Renal cortex interstitium (tissue), 15 donors: Measurements from ENCODE around the gene PRDX6. TPM values are rescaled to one million over a fixed set of nuclear protein-coding genes. Genes with fewer than 3 reads are reported as not detected.
A peak's percentile ranks its signal among the peaks of the same experiment; 100 is the strongest.

Experiments used
- DNase-seq, 11 donors: peaks; one replicate each; pipeline ENCODE4 v3.0.0-alpha.2; 2013; ENCODE audit warnings: low read depth in 9 of 11, low spot score in 4 of 11; ENCODE audit errors: extremely low read depth in 1 of 11
- long read RNA-seq, 16 experiments: transcript quantifications; one replicate each; lab custom pipeline, GENCODE V29; 2026
- polyA plus RNA-seq, 3 donors: library from polyadenylated mRNA; unstranded; fragments of 120-200 nt; gene quantifications; one replicate each; pipeline ENCODE4 v1.2.1, GENCODE V29; 2013; ENCODE audit not compliant: insufficient read length in 3 of 3

Gene PRDX6
- polyA plus RNA-seq: 100 to 1,000 TPM; 330 to 381 (median 332) TPM
- long read RNA-seq, donor 1, transcript PRDX6-201 (5 exons, 1,751 nt): major isoform, 98 of 171 reads
- long read RNA-seq, donor 1, transcript PRDX6-202 (2 exons, 809 nt): minor isoform, 7 of 171 reads
- long read RNA-seq, donor 1, transcript PRDX6-203 (4 exons, 859 nt): minor isoform, 6 of 171 reads
- long read RNA-seq, donor 1, partial matches to known transcripts: 60 of 171 reads
- long read RNA-seq, donor 1, other reads (novel, unspliced or antisense): 0 of 171 reads
- long read RNA-seq, donor 2, transcript PRDX6-201 (5 exons, 1,751 nt): major isoform, 103 of 243 reads
- long read RNA-seq, donor 2, transcript PRDX6-203 (4 exons, 859 nt): minor isoform, 6 of 243 reads
- long read RNA-seq, donor 2, partial matches to known transcripts: 132 of 243 reads
- long read RNA-seq, donor 2, other reads (novel, unspliced or antisense): 0 of 243 reads
- long read RNA-seq, donor 3, transcript PRDX6-203 (4 exons, 859 nt): minor isoform, 8 of 283 reads
- long read RNA-seq, donor 3, transcript PRDX6-202 (2 exons, 809 nt): minor isoform, 5 of 283 reads
- long read RNA-seq, donor 3, transcript PRDX6-201 (5 exons, 1,751 nt): major isoform, 196 of 283 reads
- long read RNA-seq, donor 3, partial matches to known transcripts: 58 of 283 reads
- long read RNA-seq, donor 3, other reads (novel, unspliced or antisense): 16 of 283 reads
- long read RNA-seq, donor 4, transcript PRDX6-201 (5 exons, 1,751 nt): major isoform, 118 of 170 reads
- long read RNA-seq, donor 4, transcript PRDX6-203 (4 exons, 859 nt): minor isoform, 6 of 170 reads
- long read RNA-seq, donor 4, partial matches to known transcripts: 40 of 170 reads
- long read RNA-seq, donor 4, other reads (novel, unspliced or antisense): 6 of 170 reads
- long read RNA-seq, donor 5: 0 reads
- long read RNA-seq, donor 6, transcript PRDX6-203 (4 exons, 859 nt): minor isoform, 6 of 232 reads
- long read RNA-seq, donor 6, transcript PRDX6-201 (5 exons, 1,751 nt): major isoform, 138 of 232 reads
- long read RNA-seq, donor 6, partial matches to known transcripts: 67 of 232 reads
- long read RNA-seq, donor 6, other reads (novel, unspliced or antisense): 19 of 232 reads
- long read RNA-seq, donor 7, transcript PRDX6-203 (4 exons, 859 nt): minor isoform, 5 of 230 reads
- long read RNA-seq, donor 7, transcript PRDX6-201 (5 exons, 1,751 nt): major isoform, 166 of 230 reads
- long read RNA-seq, donor 7, transcript PRDX6-202 (2 exons, 809 nt): minor isoform, 6 of 230 reads
- long read RNA-seq, donor 7, partial matches to known transcripts: 43 of 230 reads
- long read RNA-seq, donor 7, other reads (novel, unspliced or antisense): 10 of 230 reads
- long read RNA-seq, donor 8, transcript PRDX6-203 (4 exons, 859 nt): minor isoform, 8 of 402 reads
- long read RNA-seq, donor 8, transcript PRDX6-202 (2 exons, 809 nt): minor isoform, 10 of 402 reads
- long read RNA-seq, donor 8, transcript PRDX6-201 (5 exons, 1,751 nt): major isoform, 260 of 402 reads
- long read RNA-seq, donor 8, partial matches to known transcripts: 108 of 402 reads
- long read RNA-seq, donor 8, other reads (novel, unspliced or antisense): 16 of 402 reads
- long read RNA-seq, donor 9, transcript PRDX6-203 (4 exons, 859 nt): minor isoform, 5 of 181 reads
- long read RNA-seq, donor 9, transcript PRDX6-201 (5 exons, 1,751 nt): major isoform, 127 of 181 reads
- long read RNA-seq, donor 9, partial matches to known transcripts: 40 of 181 reads
- long read RNA-seq, donor 9, other reads (novel, unspliced or antisense): 6 of 181 reads
- long read RNA-seq, donor 10, transcript PRDX6-203 (4 exons, 859 nt): minor isoform, 5 of 246 reads
- long read RNA-seq, donor 10, transcript PRDX6-201 (5 exons, 1,751 nt): major isoform, 153 of 246 reads
- long read RNA-seq, donor 10, partial matches to known transcripts: 78 of 246 reads
- long read RNA-seq, donor 10, other reads (novel, unspliced or antisense): 8 of 246 reads
- long read RNA-seq, donor 11, transcript PRDX6-201 (5 exons, 1,751 nt): major isoform, 96 of 115 reads
- long read RNA-seq, donor 11, partial matches to known transcripts: 16 of 115 reads
- long read RNA-seq, donor 11, other reads (novel, unspliced or antisense): 0 of 115 reads
- long read RNA-seq, donor 12, transcript PRDX6-201 (5 exons, 1,751 nt): major isoform, 56 of 87 reads
- long read RNA-seq, donor 12, partial matches to known transcripts: 27 of 87 reads
- long read RNA-seq, donor 12, other reads (novel, unspliced or antisense): 0 of 87 reads
- long read RNA-seq, donor 13, transcript PRDX6-203 (4 exons, 859 nt): minor isoform, 27 of 376 reads
- long read RNA-seq, donor 13, transcript PRDX6-201 (5 exons, 1,751 nt): major isoform, 218 of 376 reads
- long read RNA-seq, donor 13, partial matches to known transcripts: 118 of 376 reads
- long read RNA-seq, donor 13, other reads (novel, unspliced or antisense): 11 of 376 reads
- long read RNA-seq, donor 14, transcript PRDX6-201 (5 exons, 1,751 nt): major isoform, 122 of 153 reads
- long read RNA-seq, donor 14, transcript PRDX6-203 (4 exons, 859 nt): minor isoform, 7 of 153 reads
- long read RNA-seq, donor 14, partial matches to known transcripts: 22 of 153 reads
- long read RNA-seq, donor 14, other reads (novel, unspliced or antisense): 0 of 153 reads
- long read RNA-seq, donor 15, transcript PRDX6-201 (5 exons, 1,751 nt): major isoform, 77 of 105 reads
- long read RNA-seq, donor 15, partial matches to known transcripts: 25 of 105 reads
- long read RNA-seq, donor 15, other reads (novel, unspliced or antisense): 0 of 105 reads
- long read RNA-seq, donor 16, transcript PRDX6-203 (4 exons, 859 nt): minor isoform, 9 of 473 reads
- long read RNA-seq, donor 16, transcript PRDX6-201 (5 exons, 1,751 nt): major isoform, 343 of 473 reads
- long read RNA-seq, donor 16, transcript PRDX6-202 (2 exons, 809 nt): minor isoform, 11 of 473 reads
- long read RNA-seq, donor 16, partial matches to known transcripts: 97 of 473 reads
- long read RNA-seq, donor 16, other reads (novel, unspliced or antisense): 13 of 473 reads

- peak in 10 of 11 donors; percentile 42 to 84 (median 75) for DNase-seq
Observed at GRCh38 chr1:173477286-173478093, at the start of gene PRDX6. PRDX6 (plus strand) TSS chr1:173477335; CDS start chr1:173477398, 63 bp downstream.

GRCh38 chr1:173429471-173430402, 47.4 kb upstream of the PRDX6 start:
- DNase-seq: peak; percentile 67 to 89 (median 77)

- no peak for DNase-seq
Observed at GRCh38 chr1:173430677-173431303, 46.3 kb upstream of the PRDX6 start.

- DNase-seq: peak; percentile 68 to 93 (median 85)
Observed at GRCh38 chr1:173431304-173432045, 45.7 kb upstream of the PRDX6 start.

- no peak for DNase-seq
Observed at GRCh38 chr1:173432331-173432730, 44.8 kb upstream of the PRDX6 start.

GRCh38 chr1:173433751-173434326, 43.3 kb upstream of the PRDX6 start:
- DNase-seq: no peak

GRCh38 chr1:173436841-173437428, 40.2 kb upstream of the PRDX6 start:
- DNase-seq: peak in 4 of 11 donors; percentile 13 to 39 (median 32)

GRCh38 chr1:173438675-173439074, 38.5 kb upstream of the PRDX6 start:
- DNase-seq: no peak

GRCh38 chr1:173440430-173440829, 36.7 kb upstream of the PRDX6 start:
- no peak for DNase-seq

GRCh38 chr1:173444757-173445156, 32.4 kb upstream of the PRDX6 start:
- DNase-seq: no peak

GRCh38 chr1:173445164-173445563, 32.0 kb upstream of the PRDX6 start:
- no peak for DNase-seq

GRCh38 chr1:173445656-173446055, 31.5 kb upstream of the PRDX6 start:
- DNase-seq: no peak
